ENCODE data around the gene MRAS. TPM values are rescaled to one million over a fixed set of nuclear protein-coding genes. Genes with fewer than 3 reads are reported as not detected.

Gene MRAS
- total and polyA plus RNA-seq, 2 of the 13 experiments (the other 11 are each of a cell fraction or from before 2014, with no cell fraction given) = 8.8 to 36.2 TPM

DNA sequence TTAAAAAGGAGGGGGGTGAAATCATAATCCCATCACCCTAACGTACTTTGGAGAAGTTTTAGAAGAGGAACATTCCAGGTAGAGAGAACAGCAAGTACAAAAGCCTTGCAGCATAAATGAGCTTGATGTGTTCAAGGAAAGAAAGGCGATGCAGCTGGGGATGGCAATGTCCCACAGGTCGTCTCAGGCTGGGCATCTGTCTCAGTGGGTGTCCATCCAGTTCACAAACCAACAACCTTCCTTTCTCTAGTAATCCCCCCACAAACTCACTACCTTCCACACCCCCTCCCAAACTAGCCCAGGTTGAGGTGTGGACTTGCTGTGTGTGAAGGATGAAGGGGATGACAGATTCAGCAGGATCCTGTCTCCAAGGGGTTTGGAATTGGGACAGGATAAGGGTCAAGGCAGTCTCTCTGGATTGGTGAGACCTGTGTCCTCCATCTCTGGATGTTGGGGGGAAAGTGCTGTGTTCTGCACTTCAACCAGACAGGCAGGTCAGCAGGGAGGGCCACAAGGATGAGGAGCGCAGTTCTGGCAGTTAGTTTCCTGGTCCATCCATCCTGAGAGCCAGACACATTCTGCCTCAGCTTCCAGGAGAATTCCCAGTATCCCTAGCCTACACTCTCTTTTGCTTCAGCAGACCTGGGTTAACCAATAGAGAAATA is 84.3 kb downstream of the MRAS start:
- no peak overlapping the region for H2AFZ ChIP-seq (ENCODE audit: low read length)
- no peaks in the 10 kb centered on the region for H3K36me3 ChIP-seq (replicated peaks in 1 of 2; ENCODE audit: control insufficient read depth in 1 of 2, insufficient read depth in 2 of 2, low read length in 2 of 2)
- no peak overlapping the region for H3K27ac ChIP-seq (ENCODE audit: extremely low read length, insufficient read depth, low read length)
- 57% methylated on average over 4 of the region's 4 CpGs for WGBS (ENCODE audit: low lambda C conversion rate)
- BruUV-seq (replicated peaks) = no TSS peak
- ChIA-PET CTCF (ENCODE audit: low intra/inter-chr PET ratio, low total read pairs) (no interaction called here), POLR2A (no interaction called here)
- no peaks in the 10 kb centered on the region for H4K20me1 ChIP-seq (ENCODE audit: insufficient read depth, low read length)
- no peak overlapping the region for H3K4me2 ChIP-seq (ENCODE audit: low read depth, low read length)
- no peak for FAIRE-seq
- peaks cover 19% of the 10 kb centered on the region for H3K4me1 ChIP-seq (ENCODE audit: insufficient read depth, low read length)
- H3K79me2 ChIP-seq (ENCODE audit: insufficient read depth, low read length) = no peaks in the 10 kb centered on the region
- ATAC-seq = no peak
- peaks cover 0 to 4% of the 10 kb centered on the region in 2 experiments; a peak in 3 of 5 replicates for H3K27me3 ChIP-seq (ENCODE audit: control insufficient read depth in 1 of 2, insufficient read depth in 2 of 2, low read length in 2 of 2)
- H3K4me3 ChIP-seq (replicated peaks in 1 of 3; ENCODE audit: insufficient read depth in 1 of 3, low read depth in 2 of 3, low read length in 3 of 3) = no peak overlapping the region
- DNase-seq (ENCODE audit: low spot score) = no peak
- in situ Hi-C loops (cut with HindIII; ENCODE audit: extremely low pct_ligation_motif_present, low pct_unique_long_range_greater_than_20kb) = no loop called here
- intact Hi-C loops (cut with micrococcal nuclease; ENCODE audit: unreplicated experiment) = no loop called here
- no peak overlapping the region for H3K9ac ChIP-seq (ENCODE audit: insufficient read depth, low read depth, low read length)
- no peaks in the 10 kb centered on the region for H3K9me3 ChIP-seq (ENCODE audit: low read length)
- TF ChIP-seq, protein P1, sequence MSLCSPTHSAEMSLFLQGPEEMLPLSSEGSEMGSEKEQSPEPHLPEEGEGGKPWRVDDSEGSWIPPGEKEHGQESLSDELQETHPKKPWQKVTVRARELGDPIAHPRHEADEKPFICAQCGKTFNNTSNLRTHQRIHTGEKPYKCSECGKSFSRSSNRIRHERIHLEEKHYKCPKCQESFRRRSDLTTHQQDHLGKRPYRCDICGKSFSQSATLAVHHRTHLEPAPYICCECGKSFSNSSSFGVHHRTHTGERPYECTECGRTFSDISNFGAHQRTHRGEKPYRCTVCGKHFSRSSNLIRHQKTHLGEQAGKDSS (CRISPR knock-in tag; IDR thresholded peaks at IDR 0.05; ENCODE audit: borderline replicate concordance, low read depth) = no peak
- no peak for TF ChIP-seq MTA1 (CRISPR knock-in tag; IDR thresholded peaks at IDR 0.05; ENCODE audit: borderline replicate concordance)
- no peak for TF ChIP-seq SRSF9 (IDR thresholded peaks at IDR 0.05; ENCODE audit: borderline replicate concordance, insufficient read depth, low read depth, low read length, poor library complexity, severe bottlenecking)
- no peak for TF ChIP-seq SYNCRIP (IDR thresholded peaks at IDR 0.05; ENCODE audit: insufficient read depth, low read depth, low read length)
- no peak for TF ChIP-seq SNRNP70 (IDR thresholded peaks at IDR 0.05; ENCODE audit: low read depth, low read length)

DNA sequence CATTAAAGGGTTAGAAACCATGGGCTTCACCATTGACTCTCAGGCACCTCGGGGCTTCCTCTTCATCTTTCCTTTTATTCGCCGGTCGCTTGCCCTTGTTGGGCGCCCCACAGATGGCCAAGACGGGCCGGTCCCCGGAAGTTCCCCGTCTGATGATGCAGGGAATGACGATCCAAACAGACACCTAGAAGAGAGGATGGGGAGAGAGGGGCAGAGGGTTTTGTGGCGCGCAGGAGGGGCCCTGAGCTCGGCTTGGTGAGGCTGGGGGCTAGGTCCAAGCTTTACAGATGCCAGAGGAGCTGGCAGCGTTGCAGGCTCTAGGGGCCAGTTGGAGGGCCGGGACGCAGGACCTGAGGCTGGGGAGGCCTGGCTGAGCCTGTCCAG is 85.5 kb downstream of the MRAS start:
- Histone ChIP-seq H3K79me2 (ENCODE audit: insufficient read depth, low read length) (no peaks in the 10 kb centered on the region), H3K4me1 (ENCODE audit: insufficient read depth, low read length) (peaks cover 19% of the 10 kb centered on the region), H3K4me2 (ENCODE audit: low read depth, low read length) (peak overlapping the region; percentile 79), H2AFZ (ENCODE audit: low read length) (no peak overlapping the region), H3K4me3 (replicated peaks in 1 of 3; ENCODE audit: insufficient read depth in 1 of 3, low read depth in 2 of 3, low read length in 3 of 3) (0 out of 6 replicates have a peak overlapping the region, but pooled peaks of 1 of the 3 experiments have one; percentile 68), H3K36me3 (replicated peaks in 1 of 2; ENCODE audit: control insufficient read depth in 1 of 2, insufficient read depth in 2 of 2, low read length in 2 of 2) (no peaks in the 10 kb centered on the region), H3K9me3 (ENCODE audit: low read length) (no peaks in the 10 kb centered on the region), H3K27me3 (ENCODE audit: control insufficient read depth in 1 of 2, insufficient read depth in 2 of 2, low read length in 2 of 2) (peaks cover 0 to 4% of the 10 kb centered on the region in 2 experiments; a peak in 3 of 5 replicates), H3K9ac (ENCODE audit: insufficient read depth, low read depth, low read length) (no peak overlapping the region), H4K20me1 (ENCODE audit: insufficient read depth, low read length) (no peaks in the 10 kb centered on the region), H3K27ac (ENCODE audit: extremely low read length, insufficient read depth, low read length) (no peak overlapping the region)
- TF ChIP-seq CREB1 (IDR thresholded peaks at IDR 0.05) (no peak), CREB1 (CRISPR knock-in tag; IDR thresholded peaks at IDR 0.05) (0 out of 2 replicates have a peak, but pooled peaks have one; percentile 4), ZNF619 (CRISPR knock-in tag; IDR thresholded peaks at IDR 0.05) (no peak)
- BruUV-seq (replicated peaks) = no TSS peak
- in situ Hi-C loops (cut with HindIII; ENCODE audit: extremely low pct_ligation_motif_present, low pct_unique_long_range_greater_than_20kb) = no loop called here
- intact Hi-C loops (cut with micrococcal nuclease; ENCODE audit: unreplicated experiment) = loop anchor here (2.0 kb wide), 1 partner anchor 35 kb away; no protein-coding TSS in a partner anchor
- ChIA-PET CTCF (ENCODE audit: low intra/inter-chr PET ratio, low total read pairs) (no interaction called here), POLR2A (interaction anchor here (0.8 to 1.6 kb wide), 5 partner anchors 21 to 481 kb away, joined by 3 to 4 read pairs (median 3); partner anchors contain the start of gene ARMC8)
- ATAC-seq = no peak
- no peak for DNase-seq (ENCODE audit: low spot score)
- FAIRE-seq = no peak
- WGBS (ENCODE audit: low lambda C conversion rate) = 81% methylated on average over 14 of the region's 16 CpGs
